HG03439 (cell line): ENCODE measurements around the gene B3GNT9.
A peak's percentile ranks its signal among the peaks of the same experiment; 100 is the strongest.

Experiments
- ATAC-seq: cut with Tn5 transposase; IDR thresholded peaks from one replicate; pipeline ENCODE4 v1.9.1; 2021; ENCODE audit warnings: mild to moderate bottlenecking, moderate library complexity; ENCODE audit not compliant: unreplicated experiment

The B3GNT9 gene

DNA sequence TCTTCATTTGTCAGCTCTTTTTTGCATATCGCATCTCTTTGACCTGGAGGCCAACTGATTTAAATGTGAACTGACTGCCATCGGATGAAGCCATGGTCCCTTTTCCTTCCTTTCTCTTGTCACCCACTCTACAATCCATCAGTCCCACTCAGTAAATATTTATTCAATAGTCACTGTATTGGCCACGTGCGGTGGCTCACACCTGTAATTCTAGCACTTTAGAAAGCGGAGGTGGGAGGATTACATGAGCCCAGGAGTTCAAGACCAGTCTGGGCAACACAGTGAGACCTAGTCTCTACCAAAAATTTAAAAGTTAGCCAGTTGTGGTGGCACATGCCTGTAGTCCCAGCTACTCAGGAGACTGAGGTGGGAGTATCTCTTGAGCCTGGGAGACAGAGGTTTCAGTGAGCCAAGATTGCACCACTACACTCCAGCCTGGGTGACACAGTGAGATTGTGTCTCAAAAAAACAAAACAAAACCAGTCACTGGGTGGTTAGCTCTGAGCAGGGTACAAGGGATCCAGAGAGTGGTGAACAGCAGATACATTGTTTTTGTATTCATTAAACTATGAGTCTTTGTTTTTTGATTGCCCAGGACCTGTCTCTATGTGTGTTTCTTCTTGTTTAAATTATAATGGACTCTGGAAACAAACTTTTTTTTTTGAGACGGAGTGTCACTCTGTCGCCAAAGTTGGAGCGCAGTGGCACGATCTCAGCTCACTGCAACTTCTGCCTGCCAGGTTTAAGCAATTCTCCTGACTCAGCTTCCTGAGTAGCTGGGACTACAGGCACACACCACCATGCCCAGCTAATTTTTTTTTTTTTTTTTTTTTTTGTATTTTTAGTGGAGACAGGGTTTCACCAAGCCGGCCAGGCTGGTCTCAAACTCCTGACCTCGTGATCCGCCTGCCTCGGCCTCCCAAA, 34.1 kb downstream of the B3GNT9 start:
- ATAC-seq: no peak

DNA sequence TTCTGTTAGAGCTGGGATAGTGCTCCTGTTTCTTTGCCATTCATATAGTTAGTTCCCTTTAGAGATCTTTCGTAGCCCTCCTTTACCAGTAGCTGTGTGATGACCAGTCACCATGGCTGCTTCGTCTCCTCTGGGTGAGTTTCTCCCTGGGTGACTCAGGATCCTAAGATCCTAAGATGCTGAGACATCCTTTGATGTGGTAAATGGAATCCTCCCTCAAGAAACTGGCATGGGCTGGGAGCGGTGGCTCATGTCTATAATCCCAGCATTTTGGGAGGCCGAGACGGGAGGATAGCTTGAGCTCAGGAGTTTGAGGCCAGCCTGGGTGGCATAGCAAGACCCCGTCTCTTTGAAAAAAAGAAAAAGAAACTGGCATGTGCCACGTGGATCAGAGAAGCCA, 35.2 kb downstream of the B3GNT9 start:
- no peak for ATAC-seq

DNA sequence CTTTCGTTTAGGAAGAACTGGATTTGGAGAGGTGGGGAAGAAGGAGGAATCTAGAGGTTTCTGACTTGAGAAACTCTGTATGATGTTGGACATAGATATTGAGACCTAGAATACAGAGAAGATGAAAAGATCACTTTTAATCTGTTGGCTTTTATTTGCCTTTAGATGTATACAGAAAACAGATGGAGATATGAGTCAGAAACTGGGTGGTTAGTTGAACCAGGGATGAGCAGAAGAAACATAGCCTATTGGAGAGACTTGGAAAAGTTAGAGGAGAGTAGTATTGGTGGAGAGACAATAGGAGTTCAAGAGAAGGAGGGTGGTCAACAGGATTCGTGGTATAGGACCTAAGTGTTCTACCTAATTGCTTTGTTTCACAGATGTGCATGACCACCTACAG, 36.0 kb downstream of the B3GNT9 start:
- no peak for ATAC-seq

DNA sequence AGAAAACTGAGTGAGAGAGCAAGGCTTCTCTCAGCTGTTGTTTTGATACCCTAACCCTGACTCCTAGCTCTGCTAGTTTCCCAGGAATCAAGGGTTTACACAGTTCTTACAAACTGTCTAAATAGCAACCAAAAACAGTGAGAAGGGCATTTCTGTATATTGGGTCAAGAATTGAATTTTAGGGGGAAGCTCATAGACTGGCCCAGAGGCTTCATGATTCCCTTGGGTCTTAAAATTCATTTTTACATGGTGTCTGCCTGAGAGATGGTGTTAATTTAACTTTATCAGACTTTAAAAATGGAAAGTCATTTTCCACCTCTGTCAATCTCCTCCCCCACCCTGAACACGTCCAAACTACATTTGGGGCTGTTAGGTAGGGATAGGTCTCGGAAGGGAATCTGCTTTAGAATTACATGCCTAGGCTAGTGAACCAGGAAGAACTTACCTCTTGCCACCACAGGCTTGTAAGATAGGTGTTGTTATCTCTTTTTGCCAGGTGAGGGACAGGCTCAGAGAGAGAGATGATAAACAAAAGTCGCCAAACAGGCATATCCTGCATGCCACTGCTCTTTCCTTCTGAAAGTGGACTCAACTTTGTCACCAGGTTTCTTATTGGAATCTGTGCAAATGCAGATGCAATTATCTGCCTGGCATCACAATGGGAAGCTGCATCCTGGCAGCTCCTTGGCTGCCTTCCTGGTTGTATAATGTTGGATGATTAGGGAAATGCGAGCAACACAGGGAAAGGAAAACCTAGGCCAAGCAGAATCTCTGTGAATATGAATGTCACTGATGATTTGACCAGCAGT, 38.0 kb downstream of the B3GNT9 start:
- ATAC-seq: no peak

DNA sequence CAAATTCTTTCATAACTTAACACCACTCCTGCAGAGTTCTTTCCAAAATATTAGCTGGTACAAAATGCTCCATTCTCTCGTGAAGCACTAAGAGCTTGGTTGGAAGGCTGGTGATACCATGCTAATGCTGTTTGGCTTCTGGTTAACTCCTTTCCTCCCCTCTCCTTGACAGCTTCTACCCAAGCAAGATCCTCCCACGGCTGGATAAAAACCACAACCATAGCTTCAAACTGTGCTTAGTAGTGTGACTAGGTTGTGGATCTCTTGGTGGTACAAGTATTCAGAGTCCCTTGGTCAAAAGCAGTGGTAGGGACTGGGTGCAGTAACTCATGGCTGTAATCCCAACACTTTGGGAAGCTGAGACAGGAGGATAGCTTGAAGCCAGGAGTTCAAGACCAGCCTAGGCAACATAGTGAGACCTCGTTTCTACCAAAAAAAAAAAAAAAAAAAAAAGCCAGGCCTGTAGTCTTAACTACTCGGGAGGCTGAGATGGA, 38.8 kb downstream of the B3GNT9 start:
- no peak for ATAC-seq

DNA sequence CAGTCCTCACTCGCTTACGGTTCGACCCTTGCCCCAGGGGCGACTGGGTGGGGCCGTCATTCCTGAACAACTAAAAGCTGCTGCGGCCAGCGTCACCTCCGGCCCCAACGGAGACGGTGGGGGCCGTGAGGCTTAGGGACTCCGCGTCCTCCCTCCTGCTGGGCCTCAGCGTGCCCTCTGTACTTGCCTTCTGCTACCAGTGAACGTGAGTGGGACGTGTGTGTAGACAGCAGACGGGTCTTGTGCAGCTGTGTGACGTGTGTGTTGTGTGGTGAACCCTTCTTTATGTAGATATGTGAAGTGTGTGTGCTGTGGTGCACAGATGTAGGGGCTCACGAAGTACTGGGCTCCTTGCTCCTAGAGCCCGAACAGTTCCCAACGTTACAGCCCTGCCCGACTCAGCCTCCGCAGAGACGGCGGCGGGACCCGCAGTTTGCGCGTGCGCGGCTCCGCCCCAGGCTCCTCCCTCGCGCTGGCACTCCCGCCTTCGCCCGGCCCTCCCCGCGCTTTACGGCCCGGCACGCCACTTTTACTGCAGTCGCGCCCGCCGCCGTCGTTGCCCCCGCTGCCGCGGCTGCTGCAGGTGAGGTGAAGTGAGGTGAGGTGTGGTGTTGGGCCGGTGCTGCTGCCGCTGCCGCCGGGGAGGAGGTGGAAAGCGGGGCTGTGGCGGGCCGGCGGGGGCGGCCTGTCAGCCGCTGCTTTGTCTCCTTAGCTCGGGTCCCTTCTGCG, 41.2 kb downstream of the B3GNT9 start, which contains the start of gene PHAF1:
Gene PHAF1, plus strand, starts transcription at position 535 of the 729 bp plus-strand sequence. CDS start 235 bp downstream, outside the sequence.
- ATAC-seq: peak; percentile 84

DNA sequence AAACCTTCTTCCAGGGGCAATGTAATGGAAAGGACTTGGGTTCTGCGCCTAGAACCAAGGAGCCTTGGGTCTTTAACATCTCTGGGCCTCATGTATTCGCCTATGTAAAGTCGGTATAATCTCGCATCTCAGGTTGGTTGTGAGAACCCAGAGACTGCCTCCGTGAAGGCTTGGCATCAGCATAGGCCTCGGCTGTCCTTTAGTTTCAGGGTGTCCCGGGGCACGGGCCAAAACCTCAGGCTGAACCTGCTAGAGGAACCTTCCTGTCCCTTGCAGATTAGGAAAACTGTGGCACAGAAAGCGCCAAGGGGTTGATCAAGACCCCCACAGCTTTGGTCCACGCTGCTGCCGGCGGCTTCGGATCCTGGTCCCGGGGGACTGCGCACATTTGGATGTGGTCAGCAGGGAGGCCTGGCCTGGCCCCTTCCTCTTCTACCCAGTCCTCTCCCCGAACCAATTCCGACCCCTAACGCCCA, 41.8 kb downstream of the B3GNT9 start:
- ATAC-seq: no peak

DNA sequence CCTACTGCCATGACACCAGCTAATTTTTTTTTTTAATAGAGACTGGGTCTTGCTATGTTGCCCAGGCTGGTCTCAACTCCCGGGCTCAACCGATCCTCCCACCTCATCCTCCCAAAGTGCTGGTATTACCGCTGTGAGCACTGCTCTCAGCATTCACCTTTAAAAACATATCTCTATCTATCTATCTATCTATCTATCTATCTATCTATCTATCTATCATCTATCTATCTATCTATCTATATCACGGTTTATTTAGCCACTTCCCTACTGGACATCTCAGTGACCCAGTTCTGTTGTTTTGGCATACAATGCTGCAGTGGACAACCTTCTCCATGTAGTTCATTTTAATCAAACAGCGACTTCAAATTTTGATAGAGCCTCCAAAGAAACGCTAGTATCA, 42.3 kb downstream of the B3GNT9 start:
- no peak for ATAC-seq

DNA sequence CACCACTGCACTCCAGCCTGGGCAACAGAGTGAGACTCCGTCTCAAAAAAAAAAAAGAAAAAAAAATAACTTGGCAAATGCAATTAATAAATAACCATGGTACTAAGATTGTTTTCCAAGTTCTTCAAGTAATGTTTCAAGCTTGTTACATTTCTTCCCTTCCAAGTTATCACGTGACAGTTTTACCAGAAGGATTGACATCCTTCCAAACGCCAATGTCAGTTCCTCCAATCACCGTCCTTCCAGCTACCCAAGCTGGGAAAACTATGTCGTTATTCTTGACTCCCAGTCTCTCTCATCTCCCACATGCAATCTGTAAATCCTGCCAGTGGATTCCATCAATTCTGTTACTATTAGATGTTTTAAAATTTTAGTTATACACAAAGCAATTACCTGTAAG, 44.9 kb downstream of the B3GNT9 start:
- ATAC-seq: no peak

DNA sequence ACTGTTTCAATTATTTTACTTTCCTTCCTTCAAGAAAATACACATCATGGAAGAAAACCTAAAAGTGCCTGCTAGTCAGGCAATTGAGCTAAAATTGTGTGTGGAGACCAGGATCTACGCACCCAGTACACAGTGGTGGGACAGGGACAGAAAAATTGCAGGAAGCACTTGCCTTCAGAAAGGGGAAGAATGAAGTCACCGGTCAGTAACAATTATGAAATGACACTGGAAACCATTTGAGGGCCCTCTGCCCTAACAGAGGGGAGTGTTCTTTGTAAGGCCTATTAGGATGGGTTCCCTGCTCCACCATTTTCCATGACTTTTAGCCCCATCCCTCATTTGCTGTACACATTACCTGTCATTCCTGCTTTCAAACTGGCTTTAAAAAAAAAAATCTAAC, 45.6 kb downstream of the B3GNT9 start:
- no peak for ATAC-seq

DNA sequence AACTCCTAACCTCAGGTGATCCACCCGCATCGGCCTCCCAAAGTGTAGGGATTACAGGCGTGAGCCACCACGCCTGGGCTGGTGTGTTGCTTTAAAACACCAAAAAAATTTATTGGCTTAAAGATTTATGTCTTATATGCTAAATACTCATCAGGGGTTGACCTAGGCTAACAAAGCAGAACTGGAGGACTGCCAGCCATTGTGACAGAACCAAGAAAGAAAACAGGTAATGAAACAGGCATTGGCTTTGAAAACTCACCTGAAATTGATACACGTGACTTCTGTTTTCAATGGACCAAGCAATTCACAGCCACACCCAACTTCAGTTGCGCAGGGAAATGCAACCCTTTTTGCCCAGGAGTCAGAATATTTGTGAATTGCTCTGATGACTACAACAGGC, 46.0 kb downstream of the B3GNT9 start:
- no peak for ATAC-seq

DNA sequence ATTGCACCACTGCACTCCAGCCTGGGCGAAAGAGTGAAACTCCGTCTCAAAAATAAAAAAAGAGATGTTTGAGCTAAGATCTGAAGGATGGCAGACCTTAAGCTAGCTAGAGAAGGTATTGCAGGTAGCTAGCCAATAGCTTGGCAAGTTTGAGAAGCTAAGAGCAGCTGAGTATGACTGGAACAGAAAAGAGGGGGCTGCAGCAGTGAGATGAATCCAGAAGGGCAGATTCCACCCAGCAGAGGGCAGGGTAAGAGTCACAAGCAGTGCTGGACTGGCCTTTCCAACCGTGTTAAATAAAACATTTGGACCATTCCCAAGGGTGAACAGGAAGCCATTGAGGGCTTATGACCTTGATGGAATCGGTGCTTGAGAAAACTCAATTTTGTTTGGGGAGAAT, 46.7 kb downstream of the B3GNT9 start:
- ATAC-seq: no peak

DNA sequence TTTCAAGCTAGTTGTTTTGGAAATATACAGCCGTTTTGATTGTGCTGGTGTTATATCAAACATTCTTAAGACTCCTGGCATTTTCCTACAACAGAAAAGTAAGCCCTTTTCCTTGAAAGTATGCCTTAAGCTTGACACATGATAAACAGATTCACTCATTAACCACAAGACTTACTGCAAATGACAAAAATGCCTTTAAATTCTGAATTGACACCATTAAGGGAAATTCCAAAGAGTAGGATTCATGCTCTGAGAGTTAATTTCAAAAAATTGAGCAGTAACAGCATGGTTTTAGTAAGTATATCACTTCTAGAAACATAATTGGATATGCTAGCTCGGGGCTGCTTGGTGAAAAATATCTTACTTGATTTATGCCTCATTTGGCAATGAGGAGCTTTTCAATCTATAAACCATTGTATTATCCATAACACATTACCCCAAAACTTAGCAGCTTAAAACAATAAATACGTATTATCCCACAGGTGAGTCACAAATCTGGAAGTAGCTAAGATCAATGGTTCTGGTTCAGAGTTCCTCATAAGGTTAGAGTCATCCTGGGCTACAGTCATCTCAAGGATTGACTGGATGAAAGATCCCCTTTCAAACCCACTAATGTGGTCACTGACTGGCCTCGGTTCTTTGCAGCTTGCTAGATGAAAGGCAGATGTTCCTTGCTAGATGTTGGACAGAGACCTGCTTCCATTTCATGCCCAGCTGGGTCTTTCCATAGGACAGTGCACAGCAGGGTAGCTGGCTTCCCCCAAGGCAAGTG, 49.3 kb downstream of the B3GNT9 start:
- ATAC-seq: no peak

DNA sequence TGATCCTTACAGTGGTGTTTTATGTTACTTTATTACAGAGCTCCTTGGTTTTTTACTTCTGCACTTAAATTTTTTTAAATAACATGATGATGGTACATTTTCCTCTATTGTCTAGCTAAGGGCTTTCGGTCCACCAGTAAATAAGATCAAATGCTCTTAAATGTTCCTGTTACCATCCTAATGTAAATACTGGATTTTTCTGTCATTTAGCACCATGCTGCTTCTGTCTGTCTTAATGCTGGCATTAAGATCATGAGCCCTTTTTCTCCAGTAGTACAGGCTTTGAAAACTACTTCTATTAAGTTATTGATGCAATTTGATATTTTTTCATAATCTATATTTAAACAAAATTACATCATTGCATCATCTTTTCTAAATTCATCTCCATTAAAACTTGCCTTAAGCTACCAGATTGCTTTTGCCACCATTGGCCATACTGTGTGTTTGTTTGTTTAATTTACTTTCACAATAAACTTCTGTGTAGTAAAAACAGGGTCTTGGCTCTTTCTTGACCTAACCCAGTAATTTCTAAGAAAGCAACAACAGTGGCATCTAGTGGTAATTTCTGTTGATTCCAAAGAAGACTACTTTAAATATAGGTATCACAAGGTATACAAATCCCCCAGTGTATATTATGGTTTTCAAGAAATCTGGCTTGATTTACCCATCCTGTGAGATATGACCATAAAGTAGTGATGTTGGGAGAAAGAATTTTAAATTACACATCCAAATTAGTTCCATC, 50.1 kb downstream of the B3GNT9 start:
- ATAC-seq: no peak

DNA sequence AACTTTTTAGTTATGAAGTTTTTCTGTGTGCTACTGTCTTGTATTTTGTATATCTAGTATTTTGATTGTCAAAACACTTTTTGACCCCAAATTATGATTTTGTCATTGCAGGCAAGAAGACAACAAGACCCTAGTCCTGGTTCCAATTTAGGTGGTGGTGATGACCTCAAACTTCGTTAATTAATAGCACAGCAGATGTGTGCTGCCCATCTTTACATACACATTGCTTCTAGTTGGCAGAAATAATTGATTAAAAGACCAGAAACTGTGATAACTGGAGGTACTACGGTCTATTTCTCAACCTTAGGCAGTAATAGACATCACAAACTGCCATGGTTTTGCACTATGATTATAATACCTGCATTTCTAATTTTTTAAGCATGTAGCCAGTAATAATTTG, 52.2 kb downstream of the B3GNT9 start:
- ATAC-seq: no peak
